HG03175 (cell line): ENCODE data around the gene PATL2.
"Not testable (repeated sequence)": the region's sequence is repeated elsewhere in the genome, so short reads cannot be mapped to it uniquely, and the experiment has no call there.

Experiments
- ATAC-seq: cut with Tn5 transposase; IDR thresholded peaks from one replicate; pipeline ENCODE4 v1.9.1; 2021; ENCODE audit warnings: mild to moderate bottlenecking, moderate library complexity; ENCODE audit not compliant: unreplicated experiment

PATL2 gene

GRCh38 chr15:44656298-44656697 is 54.8 kb downstream of the PATL2 start:
- no peak for ATAC-seq

- ATAC-seq = no peak
Measured at GRCh38 chr15:44654858-44655257, 56.3 kb downstream of the PATL2 start.

DNA sequence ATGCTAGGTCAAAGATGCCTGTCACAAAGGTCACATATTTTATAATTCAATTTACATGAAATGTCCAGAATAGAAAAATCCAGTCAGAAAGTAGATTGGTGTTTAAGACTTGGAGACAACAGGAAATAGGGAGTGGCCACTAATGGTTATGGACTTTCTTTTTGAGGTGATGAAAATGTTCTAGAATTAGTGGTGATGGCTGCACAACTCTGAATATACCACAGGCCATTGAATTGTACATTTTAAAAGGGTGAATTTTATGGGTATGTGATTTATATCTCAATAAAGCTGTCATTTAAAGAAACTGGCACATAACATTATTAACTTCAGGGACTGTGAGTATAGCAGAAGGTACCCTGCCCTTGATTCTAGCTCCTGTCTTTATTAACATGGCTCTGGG is 63.5 kb downstream of the PATL2 start:
- ATAC-seq = no peak

DNA sequence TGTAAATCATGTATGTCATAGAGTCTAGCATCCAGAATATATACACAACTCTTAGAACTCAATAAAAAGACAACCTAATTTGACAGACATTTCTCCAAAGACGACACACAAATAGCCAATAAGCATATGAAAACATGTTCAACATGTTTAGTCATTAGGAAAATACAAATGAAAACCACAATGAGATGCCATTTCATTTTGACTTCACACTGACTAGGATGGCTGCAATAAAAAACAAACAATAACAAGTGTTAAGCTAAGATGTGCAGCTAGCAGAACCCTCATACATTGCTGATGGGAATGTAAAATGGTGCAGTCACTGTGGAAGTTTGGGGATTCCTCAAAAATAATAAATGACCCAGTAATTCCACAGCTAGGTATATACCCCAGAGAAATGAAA is 64.1 kb downstream of the PATL2 start:
- ATAC-seq = no peak

GRCh38 chr15:44646460-44646859 is 64.7 kb downstream of the PATL2 start:
- no peak for ATAC-seq

- ATAC-seq = no peak
Measured at GRCh38 chr15:44641651-44642050, 69.5 kb downstream of the PATL2 start.

GRCh38 chr15:44636976-44637375 is 74.1 kb downstream of the PATL2 start:
- ATAC-seq = no peak

DNA sequence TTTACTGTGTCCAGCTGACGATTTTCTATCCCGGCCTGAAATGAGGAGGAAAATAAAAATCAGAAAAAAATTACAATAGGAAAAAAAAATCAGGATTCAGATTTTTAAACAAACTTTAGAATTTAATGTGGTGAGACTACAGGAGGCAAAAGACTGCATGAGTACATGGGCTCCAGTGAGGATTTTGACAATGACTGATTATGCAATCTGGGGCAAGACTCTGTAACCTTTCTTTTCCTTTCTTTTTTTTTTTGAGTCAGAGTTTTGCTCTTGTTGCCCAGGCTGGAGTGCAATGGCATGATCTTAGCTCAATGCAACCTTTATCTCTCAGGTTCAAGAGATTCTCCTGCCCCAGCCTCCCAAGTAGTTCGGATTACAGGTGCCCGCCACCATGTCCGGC is 77.5 kb downstream of the PATL2 start:
- no peak for ATAC-seq

GRCh38 chr15:44625286-44625685 is 85.8 kb downstream of the PATL2 start:
- not testable (repeated sequence) for ATAC-seq

GRCh38 chr15:44623178-44623577 is 87.9 kb downstream of the PATL2 start:
- ATAC-seq = no peak

- no peak for ATAC-seq
Measured at GRCh38 chr15:44620081-44620480, 91.0 kb downstream of the PATL2 start.

GRCh38 chr15:44616974-44617373 is 94.1 kb downstream of the PATL2 start:
- ATAC-seq = no peak
